Lung (tissue), 12 donors: ENCODE measurements around the gene METTL17. TPM values are rescaled to one million over a fixed set of nuclear protein-coding genes. Genes with fewer than 3 reads are reported as not detected.

Experiments
- ATAC-seq: fragments of 200-7000 bp; cut with Tn5 transposase; one replicate; pipeline ENCODE4 v1.9.1; 2020; ENCODE audit warnings: moderate number of reproducible peaks; ENCODE audit not compliant: insufficient read depth, low FRiP score
- DNase-seq, 3 donors: peaks; one replicate each; pipeline ENCODE4 v3.0.0-alpha.2; 2013 to 2017
- H3K27ac ChIP-seq, 2 donors: one replicate each; pipeline ENCODE4 v1.5.1; 2013; ENCODE audit warnings: mild to moderate bottlenecking in 2 of 2, moderate library complexity in 2 of 2, control low read depth in 1 of 2, inconsistent platforms in 1 of 2, low read depth in 1 of 2, low read length in 1 of 2
- H3K27me3 ChIP-seq, 3 donors: one replicate each; pipeline ENCODE4 v1.5.1; 2013; ENCODE audit warnings: low read length in 2 of 3; ENCODE audit not compliant: control insufficient read depth in 3 of 3, insufficient read depth in 3 of 3
- H3K36me3 ChIP-seq, 4 donors: one replicate each; pipeline ENCODE4 v1.5.1; 2013; ENCODE audit warnings: low read length in 4 of 4, mild to moderate bottlenecking in 1 of 4, moderate library complexity in 1 of 4; ENCODE audit not compliant: control insufficient read depth in 4 of 4, insufficient read depth in 4 of 4
- H3K4me1 ChIP-seq, 5 donors: one replicate each; pipeline ENCODE4 v1.5.1; 2013; ENCODE audit warnings: low read length in 5 of 5, mild to moderate bottlenecking in 2 of 5, moderate library complexity in 1 of 5; ENCODE audit not compliant: control insufficient read depth in 5 of 5, insufficient read depth in 5 of 5
- H3K4me3 ChIP-seq: one replicate; pipeline ENCODE4 v1.5.1; 2013; ENCODE audit warnings: mild to moderate bottlenecking, control low read depth, moderate library complexity
- H3K9ac ChIP-seq, 2 donors: one replicate each; pipeline ENCODE4 v1.5.1; 2013; ENCODE audit warnings: low read length in 2 of 2, control low read depth in 1 of 2; ENCODE audit not compliant: insufficient read depth in 1 of 2
- H3K9me3 ChIP-seq, 4 donors: one replicate each; pipeline ENCODE4 v1.5.1; 2013; ENCODE audit warnings: low read length in 3 of 4, mild to moderate bottlenecking in 1 of 4, moderate library complexity in 1 of 4; ENCODE audit not compliant: control insufficient read depth in 4 of 4, insufficient read depth in 3 of 4
- CTCF ChIP-seq: IDR thresholded peaks from 2 replicates; pipeline ENCODE4 v1.5.1; 2012; ENCODE audit warnings: mild to moderate bottlenecking; ENCODE audit errors: control extremely low read depth, extremely low read depth
- WGBS, 2 donors: extraction: QIAGEN DNeasy Blood & Tissue Kit; methylation state at CpG; one replicate each; pipeline ENCODE4 v1.1.7; 2013; 5-methylcytosine and 5-hydroxymethylcytosine counted together
- polyA plus RNA-seq, 2 donors: library from polyadenylated mRNA; stranded (reverse); fragments of 200-250 nt; gene quantifications; one replicate each; pipeline ENCODE4 v1.2.1, GENCODE V29; 2013
- total RNA-seq, 2 donors: library from RNA; depleted of rRNA in 1 of 2; stranded (reverse); fragments of >200 nt in 1 of 2; gene quantifications; one replicate each; pipeline ENCODE4 v1.2.1, GENCODE V29; 2014 to 2021
- donor health status: control.
- donor health status: control.
- donor health status: Bipolar disorder and iron deficiency.
- donor health status: healthy.
- donor health status: DM: yes; HTN: yes; CAD: no.

METTL17 gene
- total and polyA plus RNA-seq, 4 donors: 51.2 to 67.1 (median 56.7) TPM

- Histone ChIP-seq H3K27ac (no peak overlapping the region), H3K9ac (no peak overlapping the region), H3K27me3 (no peaks in the 10 kb centered on the region), H3K36me3 (peaks cover 0 to 3% (median under 1%) of the 10 kb centered on the region in 4 donors), H3K9me3 (no peaks in the 10 kb centered on the region), H3K4me3 (no peak overlapping the region), H3K4me1 (peaks cover 0 to 15% (median 6%) of the 10 kb centered on the region in 5 donors)
- ATAC-seq (no peak), DNase-seq (no peak)
- TF ChIP-seq CTCF: no peak
- 56 to 79% methylated on average over 2 of the region's 2 CpGs for WGBS, 2 donors
Observed at GRCh38 chr14:20986811-20987210, 3.0 kb upstream of the METTL17 start.

DNA sequence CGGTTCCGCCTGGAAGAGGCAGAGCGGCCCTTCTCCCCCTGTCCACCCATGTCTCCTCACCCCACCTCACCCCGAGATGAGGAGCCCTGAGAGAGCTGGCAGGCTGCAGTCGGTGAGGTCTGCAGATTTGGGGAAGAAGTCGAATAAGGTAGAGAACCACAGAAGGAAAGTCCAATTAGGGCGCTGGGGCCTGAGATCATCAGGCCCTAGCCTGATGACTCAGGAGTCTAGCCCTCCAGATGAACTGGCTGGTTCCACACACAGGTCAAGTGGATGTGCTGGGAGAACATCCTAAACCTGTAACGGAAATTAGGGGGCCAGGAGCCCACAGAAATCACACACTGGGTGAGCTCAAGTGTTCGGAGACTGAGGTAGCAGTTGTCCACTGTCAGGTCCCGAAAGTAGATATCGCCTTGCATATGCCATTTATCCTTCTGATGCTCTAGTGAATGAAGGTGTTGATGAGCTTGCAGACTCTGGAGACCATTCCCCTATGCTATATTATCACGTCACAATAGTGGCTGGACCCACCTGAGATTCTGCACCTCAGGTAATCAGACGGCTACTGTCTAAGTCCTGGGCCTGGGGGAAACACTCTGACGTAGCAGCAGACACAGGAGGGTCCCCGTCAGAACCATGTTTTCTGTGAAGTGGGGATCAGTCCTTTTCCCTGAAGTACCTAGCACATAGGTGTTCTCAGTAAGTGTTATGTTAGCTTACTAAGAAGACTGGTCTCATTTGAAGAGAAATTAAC, 886 bp upstream of the METTL17 start:
- H3K9me3 ChIP-seq: no peaks in the 10 kb centered on the region
- H3K4me1 ChIP-seq: peaks cover 0 to 15% (median 7%) of the 10 kb centered on the region in 5 donors
- no peak for TF ChIP-seq CTCF
- no peak for ATAC-seq
- H3K9ac ChIP-seq: peak overlapping the region; percentile 19 to 78
- peak overlapping the region; percentile 74 to 89 for H3K27ac ChIP-seq
- 81 to 86% methylated on average over 15 of the region's 15 CpGs for WGBS, 2 donors
- H3K27me3 ChIP-seq: no peaks in the 10 kb centered on the region
- H3K4me3 ChIP-seq: no peak overlapping the region
- H3K36me3 ChIP-seq: peaks cover 5 to 18% (median 9%) of the 10 kb centered on the region in 4 donors
- DNase-seq: no peak

DNA sequence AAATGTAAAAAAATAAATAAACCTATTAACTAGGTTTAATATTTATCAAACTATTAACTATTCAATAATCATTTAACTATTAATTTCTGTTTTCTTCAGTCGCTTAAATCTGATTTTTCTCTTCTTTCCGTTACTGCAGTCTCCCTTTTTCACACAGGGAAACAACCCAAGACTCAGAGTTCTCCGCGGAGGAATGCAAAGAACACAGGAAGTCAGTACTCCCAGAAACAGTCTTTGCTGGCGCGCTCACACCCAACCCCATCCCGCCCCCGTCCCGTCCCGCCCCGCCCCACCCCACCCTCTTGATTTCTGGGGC, 351 bp upstream of the METTL17 start:
- Histone ChIP-seq H3K9ac (peak overlapping the region; percentile 19 to 78), H3K4me1 (peaks cover 0 to 15% (median 7%) of the 10 kb centered on the region in 5 donors), H3K36me3 (peaks cover 5 to 23% (median 13%) of the 10 kb centered on the region in 4 donors), H3K4me3 (no peak overlapping the region), H3K27me3 (no peaks in the 10 kb centered on the region), H3K27ac (peak overlapping the region in 1 of 2 donors; percentile 74), H3K9me3 (no peaks in the 10 kb centered on the region)
- 0 to 1% methylated on average over 11 of the region's 11 CpGs for WGBS, 2 donors
- DNase-seq: no peak
- no peak for ATAC-seq
- TF ChIP-seq CTCF: no peak
